NCI-H526 treated with DMSO at 0.1 percent for 48 hours (cell line): ENCODE measurements around the gene NACC2.

Experiments used
- DNase-seq: peaks from one replicate; lab custom pipeline; 2025; lab: John Stamatoyannopoulos, UW

Gene NACC2

DNA sequence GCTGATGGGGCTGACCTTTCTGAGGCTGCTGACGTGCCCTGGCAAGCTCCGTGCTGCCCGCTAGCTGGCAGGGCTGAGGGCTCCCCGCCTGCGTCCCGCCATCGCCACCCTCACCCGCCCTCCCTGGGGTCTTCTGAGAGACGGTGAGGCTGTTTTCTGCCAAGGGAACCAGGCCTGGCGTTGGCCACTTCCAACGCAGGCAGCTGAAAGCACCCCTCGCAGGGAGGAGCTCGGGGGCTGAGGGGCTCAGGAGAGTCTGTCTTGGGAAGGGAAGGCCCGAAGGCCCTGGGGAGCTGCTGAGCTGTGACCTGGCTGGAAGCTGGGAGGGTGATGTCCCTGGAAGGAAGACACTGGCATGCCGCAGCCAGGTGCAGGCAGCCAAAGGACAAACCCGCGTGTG lies 33.3 kb upstream of the NACC2 start:
- no peak for DNase-seq

DNA sequence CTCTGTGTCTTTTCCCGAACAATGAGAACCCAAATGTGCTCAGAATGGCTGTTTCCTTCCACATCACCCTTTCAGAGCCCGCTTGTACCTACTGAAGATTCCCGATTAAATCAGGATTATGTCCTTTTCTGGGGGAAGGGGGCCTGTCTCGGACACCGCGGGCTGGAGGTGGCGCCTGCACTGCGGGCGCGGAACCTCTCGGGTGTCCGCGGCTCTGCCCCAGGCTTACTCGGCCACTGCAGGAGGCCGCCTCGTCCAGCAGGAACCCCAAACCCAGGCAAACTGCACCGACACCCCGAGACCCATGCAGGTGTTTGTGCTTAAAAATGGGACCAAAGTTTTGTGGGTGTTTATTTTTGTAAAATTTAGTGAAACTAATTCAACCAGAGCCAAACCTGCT lies 32.2 kb upstream of the NACC2 start:
- no peak for DNase-seq

DNA sequence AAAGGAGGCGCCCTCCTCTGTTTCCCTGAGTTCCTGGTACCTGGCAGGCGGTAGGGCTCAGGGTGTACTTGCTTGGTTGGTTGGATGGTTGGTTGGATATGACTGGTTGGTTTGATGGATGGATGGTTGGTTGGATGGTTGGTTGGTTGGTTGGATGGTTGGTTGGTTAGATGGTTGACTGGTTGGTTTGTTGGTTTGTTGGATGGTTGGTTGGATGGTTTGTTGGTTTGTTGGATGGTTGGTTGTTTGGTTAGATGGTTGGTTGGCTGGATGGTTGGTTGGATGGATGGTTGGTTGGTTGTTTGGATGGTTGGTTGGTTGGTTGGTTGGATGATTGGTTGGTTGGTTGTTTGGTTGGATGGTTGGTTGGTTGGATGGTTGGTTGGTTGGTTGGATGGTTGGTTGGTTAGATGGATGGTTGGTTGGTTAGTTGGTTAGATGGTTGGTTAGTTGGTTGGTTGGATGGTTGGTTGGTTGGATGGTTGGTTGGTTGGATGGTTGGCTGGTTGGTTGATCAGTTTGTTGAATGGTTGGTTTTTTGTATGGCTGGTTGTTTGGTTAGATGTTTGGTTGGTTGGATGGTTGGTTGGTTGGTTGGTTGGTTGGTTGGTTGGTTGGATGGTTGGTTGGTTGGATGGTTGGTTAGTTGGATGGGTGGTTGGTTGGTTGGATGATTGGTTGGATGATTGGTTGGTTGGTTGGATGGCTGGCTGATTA lies 30.0 kb upstream of the NACC2 start:
- no peak for DNase-seq

DNA sequence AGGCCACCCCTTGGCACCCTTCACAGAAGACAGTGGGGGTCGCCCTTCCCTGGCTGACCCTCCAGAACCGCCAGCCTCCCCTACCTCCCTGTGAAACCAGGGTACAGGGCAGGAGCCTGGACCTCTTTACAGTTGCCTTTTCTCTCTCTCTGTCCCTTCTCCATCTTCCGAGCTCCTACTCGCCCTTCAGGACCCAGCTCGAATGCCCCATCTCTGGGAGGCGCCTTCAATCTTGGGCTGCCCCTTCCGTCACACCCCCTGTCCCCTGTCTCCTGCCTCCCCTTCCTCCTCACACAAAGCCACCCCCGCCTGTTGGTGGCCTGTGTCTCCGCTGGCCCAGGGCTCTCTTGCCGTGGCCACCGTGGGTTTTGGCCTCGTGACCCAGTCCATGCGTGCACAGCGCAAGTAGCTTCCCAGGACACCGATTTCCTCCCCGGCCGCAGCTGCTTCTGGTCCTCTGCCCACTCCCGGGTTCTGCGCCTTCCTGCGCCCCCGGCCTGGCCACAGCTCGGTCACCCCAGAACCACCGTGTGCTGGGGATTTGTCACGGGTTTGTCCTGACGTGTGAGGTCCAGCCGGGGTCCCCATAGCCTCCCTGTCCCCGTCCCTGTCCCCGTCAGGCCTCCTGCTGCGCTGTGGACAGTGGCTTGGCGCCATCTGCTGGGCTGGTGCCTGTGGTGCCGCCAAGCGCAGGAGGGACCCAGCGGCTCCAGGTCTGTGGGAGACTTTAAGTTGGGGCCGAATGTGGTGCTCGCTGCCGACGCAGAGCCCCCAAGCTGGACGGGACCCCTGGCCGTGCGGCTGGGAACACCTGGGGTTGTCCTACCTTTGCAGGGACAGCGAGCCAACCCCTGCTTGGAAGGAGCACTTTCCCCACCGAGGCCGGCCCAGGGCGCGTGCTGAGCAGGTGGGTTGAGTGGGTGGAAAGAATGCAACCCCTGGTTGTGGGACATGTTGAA lies 27.6 kb upstream of the NACC2 start:
- no peak for DNase-seq

DNA sequence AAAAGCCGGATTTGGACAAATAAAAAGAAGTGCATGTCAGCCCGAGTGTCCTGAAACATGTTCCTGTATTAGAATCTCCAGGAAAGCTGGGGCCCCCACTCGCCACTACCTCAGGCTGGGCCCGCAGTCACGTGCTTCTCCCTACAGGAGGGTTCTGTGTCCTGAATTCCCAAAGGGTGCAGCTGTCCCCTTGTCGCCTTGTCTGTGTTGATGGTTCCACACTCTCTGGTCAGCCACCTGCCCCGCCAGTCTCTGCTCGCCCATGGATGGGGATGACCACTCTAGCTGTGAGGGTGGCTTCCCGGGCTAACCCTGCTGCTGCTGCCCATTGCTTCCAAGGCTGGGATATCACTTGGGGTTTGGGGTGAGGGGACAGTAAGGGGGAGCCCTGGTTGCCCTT lies 26.7 kb upstream of the NACC2 start:
- no peak for DNase-seq

DNA sequence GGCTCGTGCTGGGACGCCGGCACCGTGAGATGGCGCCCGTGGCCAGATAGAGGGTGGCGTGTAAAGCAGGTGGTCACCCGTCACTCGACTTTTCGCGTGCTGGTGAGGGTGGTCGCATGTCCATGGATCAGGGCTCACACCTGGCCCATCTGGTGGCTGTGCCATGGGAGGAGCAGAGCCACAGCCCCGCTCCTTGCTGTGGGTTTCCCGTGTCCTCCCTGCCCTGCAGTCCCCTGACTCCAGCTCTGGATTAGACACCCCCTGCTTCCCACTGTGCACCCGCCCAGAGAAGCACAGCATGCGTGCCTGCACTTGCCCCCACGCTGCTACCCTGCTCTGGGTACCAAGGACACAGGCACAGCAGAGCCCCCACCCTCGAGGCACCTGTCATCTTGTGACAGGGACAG lies 25.4 kb upstream of the NACC2 start:
- DNase-seq = no peak

DNA sequence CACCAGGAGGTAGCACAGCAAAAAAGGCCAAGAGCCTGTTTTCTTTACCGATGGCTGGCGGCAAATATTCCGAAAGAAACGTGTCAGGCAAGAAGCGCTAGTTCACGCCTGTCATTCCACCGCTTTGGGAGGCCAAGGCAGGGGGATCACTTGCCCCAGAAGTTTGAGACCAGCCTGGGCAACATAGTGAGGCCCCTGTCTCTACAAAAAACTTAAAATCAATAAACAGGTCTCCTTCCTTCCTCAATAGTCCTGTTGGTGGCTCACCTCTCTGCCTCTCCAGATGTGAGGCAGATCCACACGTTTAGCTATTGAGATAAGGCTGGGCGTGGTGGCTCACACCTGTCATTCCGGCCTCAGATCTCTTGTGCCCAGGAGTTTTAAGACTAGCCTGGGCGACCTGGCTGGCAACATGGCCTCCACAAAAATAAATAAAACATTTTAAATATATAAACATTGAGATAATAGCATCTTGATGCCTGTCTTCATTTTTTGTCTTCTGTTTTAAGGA lies 24.8 kb upstream of the NACC2 start:
- DNase-seq = no peak

DNA sequence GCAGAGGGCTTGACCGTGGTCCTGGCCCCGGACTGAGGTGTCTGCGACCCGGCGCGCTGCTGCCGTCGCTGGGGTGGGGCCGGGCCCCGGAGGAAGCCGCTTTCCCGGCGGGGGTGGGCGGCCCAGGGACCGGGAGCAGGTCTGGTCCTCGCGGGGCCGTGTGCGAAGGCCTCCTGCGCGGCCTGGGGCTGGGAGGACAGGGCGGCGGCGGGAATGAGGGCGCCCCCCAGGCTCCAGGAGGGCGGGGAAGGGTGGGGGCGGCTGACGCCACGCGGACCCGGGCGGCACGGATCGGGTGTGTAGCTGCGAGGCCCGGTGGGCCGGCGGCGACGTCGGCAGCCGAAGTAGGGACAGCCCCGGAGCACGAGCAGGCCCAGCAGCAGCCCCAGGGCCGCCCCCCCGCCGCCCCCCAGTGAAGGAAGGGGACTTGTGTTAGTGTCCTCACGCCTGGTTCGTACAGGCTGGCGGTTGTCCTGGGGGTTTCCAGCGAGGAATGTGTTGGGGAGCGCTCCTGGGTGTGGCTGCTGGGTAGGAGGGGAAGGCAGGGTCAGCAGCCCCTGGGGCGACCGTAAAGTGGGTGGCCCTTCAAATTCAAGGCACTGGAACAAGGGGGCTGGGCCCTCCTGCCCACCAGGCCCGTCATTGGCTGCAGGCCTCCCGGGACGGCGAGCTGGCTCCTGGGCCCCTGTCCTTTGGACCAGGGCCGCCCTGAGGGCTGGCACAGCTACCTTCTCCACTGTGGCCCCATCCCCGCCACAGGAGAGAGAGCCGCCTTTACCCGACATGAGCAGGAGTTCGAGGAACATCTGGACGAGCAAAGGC lies 24.2 kb upstream of the NACC2 start:
- no peak for DNase-seq

DNA sequence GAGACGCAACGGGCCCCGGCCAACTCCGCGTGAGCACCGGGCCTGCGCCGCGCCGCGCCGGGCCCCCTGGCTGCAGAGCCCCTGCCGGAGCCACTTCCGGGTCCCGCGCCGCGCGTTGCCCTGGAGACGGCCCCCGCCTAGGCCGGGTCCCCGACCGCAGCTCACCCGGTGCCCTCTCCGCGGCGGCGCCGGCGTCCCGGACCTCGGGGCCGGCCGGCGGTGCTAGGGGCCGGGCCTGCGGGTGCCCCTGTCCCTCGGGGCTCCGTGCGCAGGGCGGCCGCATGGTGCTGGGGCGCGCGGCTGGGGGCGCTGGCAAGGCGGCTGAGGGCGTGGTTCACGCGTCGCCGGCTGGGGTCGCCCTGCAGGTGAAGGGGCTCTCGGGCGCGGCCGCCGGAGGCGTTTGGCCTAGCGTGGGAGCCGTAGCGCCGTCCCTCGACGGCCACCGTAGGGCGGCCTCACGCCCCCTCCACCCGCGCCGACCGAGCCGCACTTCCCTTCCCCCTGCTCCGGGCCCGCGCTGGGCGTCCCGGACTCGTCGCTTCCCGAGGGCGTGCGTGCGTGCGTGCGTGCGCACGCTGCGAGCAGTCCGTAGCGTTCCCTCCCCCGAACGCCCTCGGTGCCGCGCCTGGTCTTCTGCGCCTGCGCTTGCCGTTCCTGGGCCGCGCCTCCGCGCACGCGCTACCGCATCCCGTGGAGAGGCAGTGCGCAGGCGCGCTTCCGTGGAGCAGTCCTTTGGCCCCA lies 23.4 kb upstream of the NACC2 start, which contains the start of gene TMEM250:
Gene TMEM250 (minus strand): TSS at position 556 of the 741 bp plus-strand sequence. CDS start 1,975 bp downstream, outside the sequence.
- DNase-seq = peak; percentile 76

DNA sequence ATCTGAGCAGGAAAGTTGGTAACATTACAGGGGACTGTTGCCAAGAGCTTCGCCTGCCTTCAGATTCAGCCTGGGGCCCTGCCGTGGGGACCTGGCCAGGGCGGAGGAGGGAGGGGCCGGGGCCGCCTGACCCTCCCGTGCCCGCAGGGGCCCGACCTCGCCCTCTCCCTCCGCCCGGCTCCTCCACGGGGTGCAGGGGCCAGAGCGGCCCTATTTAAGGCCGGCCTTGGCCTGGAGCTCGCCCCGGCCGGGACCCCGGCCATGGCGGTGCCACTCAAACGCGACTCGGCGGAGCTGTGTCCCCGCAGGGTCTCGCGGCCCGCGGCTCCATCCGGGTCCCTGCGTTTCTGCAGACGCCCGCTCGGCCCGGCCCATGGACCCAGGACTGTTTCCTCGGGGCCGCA lies 22.8 kb upstream of the NACC2 start:
- no peak for DNase-seq

DNA sequence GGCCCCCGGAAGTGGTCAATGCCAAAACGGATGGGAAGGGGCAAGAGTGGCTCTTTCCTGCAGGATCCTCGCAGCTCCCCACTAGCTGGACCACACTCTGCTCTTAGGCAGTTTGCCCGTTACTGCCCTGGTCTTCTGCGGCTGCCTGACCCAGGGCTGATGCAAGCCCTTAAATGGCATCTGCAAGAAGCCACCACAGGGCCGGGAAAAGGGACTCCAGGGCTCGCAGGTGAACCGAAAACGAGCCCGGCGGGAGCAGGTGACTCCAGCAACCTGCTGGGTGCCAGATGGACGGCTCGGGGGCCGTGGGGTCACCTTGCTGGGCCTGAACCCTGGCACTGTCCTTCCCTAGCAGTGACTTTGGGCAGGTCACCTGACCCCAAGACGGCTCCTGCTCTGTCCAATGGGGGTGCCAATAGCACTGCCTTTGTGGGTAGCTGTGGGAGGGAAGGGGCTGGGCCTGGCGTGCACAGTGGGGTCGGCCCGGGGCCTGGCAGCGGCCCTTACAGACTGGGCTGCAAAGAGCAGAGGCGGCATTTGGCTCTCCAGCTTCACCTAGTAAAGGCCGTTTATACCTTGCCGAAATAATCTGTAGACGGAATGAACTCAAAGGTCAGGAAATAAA lies 22.3 kb upstream of the NACC2 start:
- DNase-seq = no peak

DNA sequence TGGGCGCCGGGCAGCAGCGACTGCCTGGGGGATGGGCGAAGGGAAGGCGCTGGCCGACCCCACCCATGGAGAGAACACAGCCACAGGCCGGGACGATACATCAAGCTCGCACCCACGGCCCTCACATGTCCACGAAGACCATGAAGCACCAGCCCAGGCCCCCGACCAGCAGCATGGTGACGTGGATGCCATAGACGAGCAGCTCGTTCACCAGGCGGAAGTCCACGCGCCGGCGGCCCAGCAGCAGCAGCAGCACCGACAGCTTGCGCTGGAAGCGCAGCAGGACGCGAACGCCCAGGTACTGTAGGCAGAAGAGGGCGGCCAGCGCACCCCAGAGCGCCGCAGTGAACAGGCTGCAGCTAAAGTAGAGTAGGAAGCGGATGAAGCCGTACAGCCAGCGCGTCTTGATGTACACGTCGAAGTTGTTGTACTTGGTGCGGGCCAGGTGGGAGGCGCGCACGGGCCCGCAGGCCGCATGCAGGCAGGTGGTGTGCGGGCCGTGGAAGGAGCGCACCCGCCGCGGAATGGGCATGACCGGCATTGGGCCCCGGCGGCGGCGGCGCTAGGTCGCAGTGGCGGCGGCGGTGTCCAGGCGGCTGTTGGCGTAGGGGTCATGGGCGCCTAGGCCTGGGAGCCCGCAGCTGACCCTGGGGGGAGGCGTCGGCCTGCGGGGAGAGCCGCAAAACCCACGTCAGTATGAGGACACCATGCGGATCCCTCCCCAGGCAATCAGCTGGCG lies 21.4 kb upstream of the NACC2 start:
- DNase-seq = no peak

DNA sequence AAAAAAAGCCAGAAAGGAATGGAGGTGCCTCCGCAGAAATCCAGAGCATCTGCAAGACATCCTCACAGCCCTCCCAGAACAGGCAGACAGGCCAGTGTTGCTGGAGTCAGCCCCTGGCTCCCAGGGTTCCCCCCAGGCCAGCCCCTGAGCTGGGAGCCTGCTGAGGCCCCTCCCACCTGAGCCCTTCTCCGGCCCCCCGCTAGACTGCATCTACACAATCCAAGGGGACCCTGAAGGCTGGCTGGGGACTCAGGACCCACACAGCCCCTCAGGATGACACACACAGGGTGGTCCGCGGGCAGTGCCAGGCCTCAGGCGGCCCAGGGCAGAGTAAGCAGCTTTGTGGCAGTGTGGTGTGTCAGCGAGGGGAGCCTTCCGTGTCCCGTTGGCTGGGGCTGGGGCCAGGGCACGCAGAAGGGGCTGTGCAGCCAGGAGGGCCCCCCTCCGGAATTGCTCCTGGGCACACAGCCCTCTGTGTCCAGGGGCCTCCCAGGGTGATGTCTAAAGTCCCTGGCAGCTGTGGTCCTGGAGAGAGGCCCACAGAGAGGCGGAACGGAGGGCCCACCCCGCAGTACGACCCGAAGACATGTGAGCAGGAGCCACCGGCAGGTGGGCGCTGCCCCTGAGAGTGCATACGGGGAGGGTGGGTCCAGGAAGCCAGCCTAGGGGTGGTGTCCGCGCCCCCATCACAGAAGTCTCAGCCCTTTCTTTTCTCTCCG lies 20.7 kb upstream of the NACC2 start:
- DNase-seq = no peak

DNA sequence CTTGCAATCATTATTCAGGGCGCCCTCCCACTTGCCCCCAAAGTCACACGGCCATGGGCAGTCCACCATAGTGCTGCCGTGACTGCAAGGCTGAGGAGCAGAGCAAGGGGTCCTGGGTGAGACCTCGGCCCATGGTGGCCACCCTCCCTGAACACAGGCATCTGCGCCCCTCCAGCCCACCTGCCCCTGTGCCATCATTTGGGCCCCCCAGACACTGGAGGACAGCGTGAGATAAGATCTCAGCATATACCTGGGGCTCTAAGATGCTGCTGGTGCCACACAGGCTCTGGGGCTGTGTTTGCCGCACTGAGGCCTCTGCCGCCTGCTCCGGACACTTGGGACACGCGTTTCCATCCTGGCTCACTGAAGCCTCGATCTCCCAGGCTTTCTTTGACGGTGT lies 20.1 kb upstream of the NACC2 start:
- no peak for DNase-seq

DNA sequence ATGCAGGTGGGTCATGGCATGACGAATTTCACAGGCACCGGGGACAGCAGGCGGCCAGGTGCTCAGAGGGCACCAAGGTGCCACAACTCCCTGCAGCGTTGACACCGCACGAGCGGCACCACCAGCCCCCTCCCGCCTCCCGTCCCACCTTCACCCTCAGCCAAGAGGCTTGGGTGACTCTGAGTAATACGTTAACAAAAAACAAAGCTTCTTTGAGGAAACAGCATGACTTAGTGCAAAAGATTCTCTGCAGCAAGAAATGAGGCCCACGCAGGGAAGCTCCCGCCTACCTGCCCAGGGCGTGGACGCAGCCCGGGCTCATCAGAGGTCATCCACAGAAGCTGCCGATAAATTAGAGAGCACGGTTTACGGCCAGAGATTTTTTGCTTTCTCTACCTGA lies 19.5 kb upstream of the NACC2 start:
- no peak for DNase-seq

DNA sequence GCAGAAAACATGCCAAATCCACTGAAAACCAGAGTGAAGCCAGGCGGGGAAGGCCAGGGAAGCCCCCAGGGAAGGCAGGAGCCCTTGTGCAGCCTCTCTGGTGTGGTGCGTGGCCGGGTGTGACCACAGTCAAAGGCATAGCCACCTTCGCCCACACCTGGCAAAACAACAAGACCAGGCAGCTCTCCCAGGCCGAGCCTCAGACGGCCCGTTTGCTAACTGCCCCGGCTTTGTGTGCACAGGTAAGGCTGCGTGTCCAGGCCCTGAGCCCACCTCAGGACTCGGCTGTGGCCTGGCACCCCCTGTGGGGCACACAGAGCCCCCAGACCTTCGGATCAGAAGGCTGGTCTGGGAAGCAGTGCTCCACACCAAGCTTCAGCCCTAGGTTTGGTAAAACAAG lies 17.5 kb upstream of the NACC2 start:
- DNase-seq = no peak

DNA sequence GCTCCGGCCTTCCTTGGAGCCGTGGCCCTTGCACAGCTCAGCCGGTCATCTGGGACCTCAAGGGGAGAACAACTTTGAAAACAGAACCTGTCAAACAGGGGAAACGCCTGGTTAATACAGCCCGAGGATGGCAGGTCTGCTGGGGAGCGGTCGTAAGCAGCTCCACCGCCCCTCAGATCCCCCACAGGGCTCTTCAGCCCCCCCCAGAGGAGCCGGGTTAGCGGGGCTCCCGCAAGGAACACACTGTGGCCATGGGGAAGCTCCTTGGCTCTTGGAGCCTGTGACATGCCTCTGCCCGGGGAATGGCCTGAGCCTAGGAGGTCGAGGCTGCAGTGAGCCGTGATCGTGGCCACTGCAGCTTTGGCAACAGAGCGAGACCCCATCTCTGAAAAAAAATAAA lies 16.8 kb upstream of the NACC2 start:
- DNase-seq = no peak

DNA sequence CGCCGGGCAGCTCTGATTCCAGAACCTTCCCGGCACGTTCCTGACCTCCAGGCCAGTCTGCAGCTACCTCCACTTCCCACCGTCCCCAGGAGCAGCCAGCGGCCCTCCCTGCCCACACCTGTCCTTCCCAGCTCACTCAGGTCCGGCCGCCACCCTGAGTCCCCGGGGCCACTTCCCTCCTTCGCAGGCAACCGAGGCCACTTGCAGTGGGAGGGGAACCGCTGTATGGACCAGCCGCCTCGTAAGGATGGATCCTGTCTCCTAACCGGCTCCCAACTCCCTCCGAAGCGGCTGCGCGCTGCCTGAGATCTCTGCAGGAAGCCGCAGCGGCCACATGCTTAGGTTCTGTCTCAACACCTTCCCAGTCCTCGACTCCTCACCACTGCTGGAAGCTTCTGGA lies 16.1 kb upstream of the NACC2 start:
- no peak for DNase-seq
